Activated CD4-positive, alpha-beta T cell treated with anti-CD3 and anti-CD28 coated beads, Interleukin-2, amount 50 U/mL, for 1 hour (primary cell): ENCODE data around the gene DLEC1.
"Not testable (repeated sequence)": the region's sequence is repeated elsewhere in the genome, so short reads cannot be mapped to it uniquely, and the experiment has no call there.

Source experiments
- DNase-seq: peaks from one replicate; pipeline ENCODE4 v3.0.0-alpha.2; 2020

Gene DLEC1

GRCh38 chr3:38124324-38125122 is 85.5 kb downstream of the DLEC1 start:
- no peak for DNase-seq

GRCh38 chr3:38125305-38126120 is 86.5 kb downstream of the DLEC1 start:
- no peak for DNase-seq

- DNase-seq = no peak
Measured at GRCh38 chr3:38126121-38126892, 87.3 kb downstream of the DLEC1 start.

- DNase-seq = no peak
Measured at GRCh38 chr3:38127611-38128302, 88.7 kb downstream of the DLEC1 start.

- no peak for DNase-seq
Measured at GRCh38 chr3:38128303-38128655, 89.3 kb downstream of the DLEC1 start.

GRCh38 chr3:38129058-38129457 is 90.0 kb downstream of the DLEC1 start:
- no peak for DNase-seq

GRCh38 chr3:38130631-38131065 is 91.6 kb downstream of the DLEC1 start:
- DNase-seq = no peak

GRCh38 chr3:38131621-38132369 is 92.8 kb downstream of the DLEC1 start:
- peak; percentile 27 for DNase-seq

GRCh38 chr3:38133209-38133556 is 94.2 kb downstream of the DLEC1 start:
- DNase-seq = no peak

GRCh38 chr3:38133557-38134405 is 94.8 kb downstream of the DLEC1 start:
- DNase-seq = no peak

GRCh38 chr3:38134517-38135143 is 95.6 kb downstream of the DLEC1 start:
- DNase-seq = not testable (repeated sequence)

GRCh38 chr3:38135621-38136277 is 96.7 kb downstream of the DLEC1 start:
- DNase-seq = not testable (repeated sequence)

- no peak for DNase-seq
Measured at GRCh38 chr3:38136393-38136776, 97.4 kb downstream of the DLEC1 start.

- peak; percentile 96 for DNase-seq
Measured at GRCh38 chr3:38136777-38137614, 98.0 kb downstream of the DLEC1 start, which contains the start of gene ACAA1. Gene ACAA1 (minus strand): TSS chr3:38137127. CDS start chr3:38137035, 92 bp downstream.

- no peak for DNase-seq
Measured at GRCh38 chr3:38137615-38138348, 98.8 kb downstream of the DLEC1 start.

GRCh38 chr3:38138349-38139190 is 99.6 kb downstream of the DLEC1 start, which contains the start of gene MYD88:
Gene MYD88 (plus strand): TSS chr3:38138661. CDS start chr3:38138701, 40 bp downstream.
- DNase-seq = peak; percentile 81

- no peak for DNase-seq
Measured at GRCh38 chr3:38139191-38139590, 100.2 kb downstream of the DLEC1 start.
